OCI-LY3 (cell line): Measurements from ENCODE around the gene GPR89B.
"Not testable (repeated sequence)": the region's sequence is repeated elsewhere in the genome, so short reads cannot be mapped to it uniquely, and the experiment has no call there.

Source experiments
- H2AFZ ChIP-seq: fragments of 200-600, 300-600 bp; shearing (Covaris generic); 2 replicates; pipeline ENCODE4 v1.6.0; 2014; ENCODE audit warnings: antibody characterized with exemption, low read depth, low read length
- H3K27ac ChIP-seq: fragments of 200-600, 300-600 bp; sonication (generic); 2 replicates; pipeline ENCODE4 v1.5.1; 2014; ENCODE audit warnings: mild to moderate bottlenecking, low read length, moderate library complexity, mixed read lengths
- H3K27me3 ChIP-seq: fragments of 200-600, 300-600 bp; sonication (generic); 2 replicates; pipeline ENCODE4 v1.6.1; 2014; ENCODE audit warnings: low read depth, low read length, mixed read lengths
- H3K36me3 ChIP-seq: fragments of 200-600, 300-600 bp; sonication (generic); replicated peaks from 2 replicates; pipeline ENCODE3; 2014; ENCODE audit warnings: low read depth, low read length, mixed read lengths
- H3K4me1 ChIP-seq: fragments of 300-600, 200-600 bp; sonication (generic); 2 replicates; pipeline ENCODE4 v1.6.1; 2014; ENCODE audit warnings: low read length, mixed read lengths
- H3K4me2 ChIP-seq: fragments of 200-600, 300-600 bp; sonication (generic); 2 replicates; pipeline ENCODE4 v1.6.1; 2014; ENCODE audit warnings: low read length, mixed read lengths
- H3K4me3 ChIP-seq: fragments of 300-600, 200-600 bp; sonication (generic); 2 replicates; pipeline ENCODE4 v1.5.1; 2014; ENCODE audit warnings: antibody characterized with exemption, mild to moderate bottlenecking, low read length, moderate library complexity
- H3K79me2 ChIP-seq: fragments of 300-600, 200-600 bp; shearing (Covaris generic); 2 replicates; pipeline ENCODE4 v1.6.1; 2014; ENCODE audit warnings: mild to moderate bottlenecking, low read length, mixed read lengths
- H3K9ac ChIP-seq: fragments of 300-600, 200-600 bp; shearing (Covaris generic); 2 replicates; pipeline ENCODE4 v1.6.0; 2014; ENCODE audit warnings: mild to moderate bottlenecking, low read length, moderate library complexity
- H3K9me3 ChIP-seq: fragments of 200-600, 300-600 bp; shearing (Covaris generic); 2 replicates; pipeline ENCODE4 v1.6.1; 2014; ENCODE audit warnings: low read length, mixed read lengths; ENCODE audit not compliant: insufficient read depth
- H4K20me1 ChIP-seq: fragments of 200-600, 300-600 bp; sonication (generic); 2 replicates; pipeline ENCODE4 v1.6.1; 2016; ENCODE audit warnings: low read length, mixed read lengths; ENCODE audit not compliant: insufficient read depth
- CTCF ChIP-seq: fragments of 200-600, 300-600 bp; sonication (generic); IDR thresholded peaks from 2 replicates; pipeline ENCODE4 v1.5.1; 2014; ENCODE audit warnings: antibody characterized with exemption, low read length, low read depth
- EZH2phosphoT487 ChIP-seq: fragments of 200-600 bp; shearing (Covaris generic); IDR thresholded peaks from 2 replicates; pipeline ENCODE4 v1.6.1; 2018; ENCODE audit warnings: antibody characterized with exemption, mixed run types, low read depth

GPR89B gene

GRCh38 chr1:147924813-147925212 lies 3.4 kb upstream of the GPR89B start:
- H3K27me3 ChIP-seq: no peaks in the 10 kb centered on the region

GRCh38 chr1:147927215-147927614 lies 1.0 kb upstream of the GPR89B start:
- not testable (repeated sequence) for H3K9ac ChIP-seq, H3K27ac ChIP-seq, H3K36me3 ChIP-seq, H2AFZ ChIP-seq, H3K4me3 ChIP-seq, H4K20me1 ChIP-seq, H3K4me1 ChIP-seq, H3K9me3 ChIP-seq, H3K4me2 ChIP-seq, H3K27me3 ChIP-seq
- H3K79me2 ChIP-seq: peaks cover 13% of the 10 kb centered on the region

More at GRCh38 chr1:147924813-147925212, 3.4 kb upstream of the GPR89B start:
- Histone ChIP-seq H3K4me1 (peaks cover 9% of the 10 kb centered on the region), H3K9ac (no peak overlapping the region), H3K36me3 (no peaks in the 10 kb centered on the region), H3K4me3 (no peak overlapping the region), H4K20me1 (no peaks in the 10 kb centered on the region), H2AFZ (no peak overlapping the region), H3K79me2 (peaks cover 10% of the 10 kb centered on the region), H3K27ac (no peak overlapping the region), H3K9me3 (no peaks in the 10 kb centered on the region), H3K4me2 (no peak overlapping the region)
- TF ChIP-seq CTCF (no peak), EZH2phosphoT487 (no peak)

- not testable (repeated sequence) for H2AFZ ChIP-seq, H3K36me3 ChIP-seq
- peaks cover 13% of the 10 kb centered on the region for H3K79me2 ChIP-seq
These were observed 531 bp upstream of the GPR89B start for GRCh38 chr1:147927689-147928088.

GRCh38 chr1:147931137-147931536 lies 2.9 kb downstream of the GPR89B start:
- H3K4me3 ChIP-seq, H3K27ac ChIP-seq, H3K9ac ChIP-seq, H3K27me3 ChIP-seq, H3K4me2 ChIP-seq, H3K9me3 ChIP-seq, H3K4me1 ChIP-seq, H3K36me3 ChIP-seq, H4K20me1 ChIP-seq, H2AFZ ChIP-seq: not testable (repeated sequence)
- peaks cover 13% of the 10 kb centered on the region for H3K79me2 ChIP-seq

More at GRCh38 chr1:147927689-147928088, 531 bp upstream of the GPR89B start:
- H3K4me3 ChIP-seq, H3K4me1 ChIP-seq, H3K27ac ChIP-seq, H4K20me1 ChIP-seq, H3K4me2 ChIP-seq, H3K27me3 ChIP-seq, H3K9ac ChIP-seq, H3K9me3 ChIP-seq: not testable (repeated sequence)

- not testable (repeated sequence) for H2AFZ ChIP-seq, H3K27ac ChIP-seq, H3K4me1 ChIP-seq, H3K27me3 ChIP-seq, H3K9me3 ChIP-seq, H3K4me3 ChIP-seq, H4K20me1 ChIP-seq, H3K79me2 ChIP-seq, H3K36me3 ChIP-seq, H3K4me2 ChIP-seq, H3K9ac ChIP-seq
These were observed 7.1 kb downstream of the GPR89B start for GRCh38 chr1:147935296-147935695.

- H3K4me3 ChIP-seq, H3K4me2 ChIP-seq, H4K20me1 ChIP-seq, H3K27ac ChIP-seq, H3K36me3 ChIP-seq, H3K9me3 ChIP-seq, H3K4me1 ChIP-seq, H3K27me3 ChIP-seq, H3K79me2 ChIP-seq, H3K9ac ChIP-seq, H2AFZ ChIP-seq: not testable (repeated sequence)
These were observed 12.2 kb downstream of the GPR89B start for GRCh38 chr1:147940456-147940855.

- H4K20me1 ChIP-seq, H3K27me3 ChIP-seq: not testable (repeated sequence)
These were observed 14.3 kb downstream of the GPR89B start for GRCh38 chr1:147942563-147942962.

GRCh38 chr1:147949517-147949916 lies 21.3 kb downstream of the GPR89B start:
- not testable (repeated sequence) for H3K4me2 ChIP-seq, H3K36me3 ChIP-seq, H3K9ac ChIP-seq, H4K20me1 ChIP-seq, H3K79me2 ChIP-seq, H3K27ac ChIP-seq, H3K9me3 ChIP-seq, H3K4me3 ChIP-seq, H2AFZ ChIP-seq, H3K27me3 ChIP-seq, H3K4me1 ChIP-seq

More at GRCh38 chr1:147942563-147942962, 14.3 kb downstream of the GPR89B start:
- H3K79me2 ChIP-seq, H3K4me3 ChIP-seq, H2AFZ ChIP-seq, H3K4me1 ChIP-seq, H3K36me3 ChIP-seq, H3K27ac ChIP-seq, H3K9me3 ChIP-seq, H3K4me2 ChIP-seq, H3K9ac ChIP-seq: not testable (repeated sequence)

- H3K36me3 ChIP-seq, H3K27ac ChIP-seq, H3K79me2 ChIP-seq, H3K9ac ChIP-seq, H3K4me2 ChIP-seq, H4K20me1 ChIP-seq, H3K27me3 ChIP-seq, H3K4me3 ChIP-seq, H3K4me1 ChIP-seq, H3K9me3 ChIP-seq, H2AFZ ChIP-seq: not testable (repeated sequence)
These were observed 30.7 kb downstream of the GPR89B start for GRCh38 chr1:147958906-147959305.
